ENCODE data around the gene C4orf36. TPM values are rescaled to one million over a fixed set of nuclear protein-coding genes. Genes with fewer than 3 reads are reported as not detected.

Gene C4orf36
- total RNA-seq, 1 donor from 2014 or later: under 0.01 TPM

DNA sequence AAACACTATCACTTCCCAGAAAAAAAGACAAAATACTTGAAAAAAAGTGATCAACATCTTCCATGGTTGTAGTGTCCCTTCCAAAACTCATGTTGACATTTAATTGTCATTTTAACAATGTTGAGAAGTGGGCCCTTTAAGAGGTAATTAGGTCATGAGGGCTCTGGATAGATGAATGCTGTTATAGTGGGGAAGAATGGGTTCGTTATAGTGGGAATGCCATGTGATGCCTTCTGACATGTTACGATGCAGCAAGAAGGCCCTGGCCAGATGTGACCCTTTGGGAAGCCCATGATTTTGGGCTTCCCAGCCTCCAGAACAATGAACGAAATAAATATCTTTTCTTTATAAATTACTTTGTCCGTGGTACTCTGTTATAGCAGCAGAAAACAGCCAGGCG lies 39.0 kb downstream of the C4orf36 start:
- DNase-seq: no peak

DNA sequence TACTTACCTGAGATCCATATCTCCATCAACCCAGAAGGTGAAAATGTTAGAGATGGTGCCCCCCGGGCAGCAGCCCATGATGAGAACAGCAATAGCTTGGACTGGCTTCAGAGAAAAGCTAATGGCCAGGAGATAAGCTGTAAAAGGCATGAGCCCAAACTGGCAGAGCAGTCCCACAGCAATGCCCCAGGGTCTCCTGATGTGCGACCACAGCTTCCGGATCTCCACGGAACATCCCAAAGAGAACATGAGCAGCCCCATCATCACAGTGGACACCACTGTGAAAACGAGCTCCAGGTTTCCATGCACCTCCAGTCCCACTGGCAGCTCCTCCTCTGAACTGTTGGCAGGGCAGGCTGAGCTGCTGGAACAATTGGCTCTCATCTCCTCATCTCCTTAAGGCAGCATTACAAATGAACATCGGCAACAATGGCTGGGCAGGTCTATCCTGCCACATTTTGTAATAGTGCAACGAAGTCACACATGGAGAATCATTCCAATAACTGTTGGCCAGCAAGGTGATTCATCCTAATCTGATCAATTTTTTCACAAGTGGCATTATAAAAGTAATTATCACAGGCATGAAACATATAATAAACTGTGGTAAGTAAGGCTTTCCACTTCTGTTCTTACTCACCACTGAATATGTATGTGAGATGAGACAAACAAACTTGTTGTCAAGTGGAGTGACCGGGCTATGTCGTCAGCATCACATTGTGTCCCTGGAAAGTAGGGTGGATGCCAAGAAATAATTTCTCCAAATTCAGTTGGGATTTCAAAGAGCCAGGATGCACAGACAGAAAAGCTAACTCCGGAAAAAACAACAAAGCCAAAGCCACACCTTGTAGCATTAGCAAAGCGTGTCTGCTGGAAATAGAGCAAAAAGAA lies 43.2 kb downstream of the C4orf36 start, which contains the start of gene SLC10A6:
SLC10A6 (minus strand) TSS at position 653 of the 888 bp plus-strand sequence; CDS start at position 384, 269 bp downstream.
- DNase-seq: peak; percentile 12

GRCh38 chr4:86848136-86848535 lies 44.1 kb downstream of the C4orf36 start:
- DNase-seq: no peak

- no peak for DNase-seq
Measured at GRCh38 chr4:86847571-86847970, 44.7 kb downstream of the C4orf36 start.

- DNase-seq: no peak
Measured at GRCh38 chr4:86846921-86847320, 45.3 kb downstream of the C4orf36 start.

DNA sequence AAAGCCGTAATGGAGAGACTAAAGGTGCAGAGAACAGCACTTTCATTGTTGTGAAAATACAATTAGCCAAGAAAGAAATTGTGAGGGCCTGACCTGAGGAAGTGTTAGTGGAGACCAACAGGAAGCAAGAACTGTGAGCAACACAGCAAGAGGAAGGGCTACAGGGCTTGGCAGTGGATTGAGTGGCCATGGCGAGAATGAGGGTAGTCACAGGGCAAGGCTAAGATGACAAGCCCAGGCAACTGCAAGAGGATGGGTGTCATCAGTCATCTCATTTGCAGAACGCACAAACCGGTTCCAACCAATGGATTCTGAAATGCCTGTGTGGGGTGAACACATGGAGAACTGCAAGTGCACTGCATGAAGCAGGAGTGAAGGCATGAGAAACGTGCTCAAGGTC lies 46.6 kb downstream of the C4orf36 start:
- DNase-seq: peak; percentile 69

DNA sequence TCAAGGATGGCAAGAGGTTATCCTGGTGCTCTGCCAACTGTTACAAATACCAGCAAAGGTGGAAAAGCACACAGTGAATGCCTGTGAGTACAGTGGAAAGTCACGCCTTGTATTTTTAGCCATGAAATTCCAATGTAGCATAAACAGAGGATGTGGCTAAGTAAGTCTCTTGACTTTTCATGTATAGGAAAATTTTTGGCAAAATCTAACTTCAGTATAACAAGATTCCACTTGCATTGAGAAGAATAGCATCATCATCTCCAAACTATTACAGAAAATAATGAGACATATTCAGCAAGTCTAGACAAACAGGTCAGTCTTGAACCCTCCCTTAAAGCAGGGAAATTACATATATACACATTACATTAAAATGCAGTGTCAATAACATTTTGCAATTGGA lies 50.9 kb downstream of the C4orf36 start:
- no peak for DNase-seq

DNA sequence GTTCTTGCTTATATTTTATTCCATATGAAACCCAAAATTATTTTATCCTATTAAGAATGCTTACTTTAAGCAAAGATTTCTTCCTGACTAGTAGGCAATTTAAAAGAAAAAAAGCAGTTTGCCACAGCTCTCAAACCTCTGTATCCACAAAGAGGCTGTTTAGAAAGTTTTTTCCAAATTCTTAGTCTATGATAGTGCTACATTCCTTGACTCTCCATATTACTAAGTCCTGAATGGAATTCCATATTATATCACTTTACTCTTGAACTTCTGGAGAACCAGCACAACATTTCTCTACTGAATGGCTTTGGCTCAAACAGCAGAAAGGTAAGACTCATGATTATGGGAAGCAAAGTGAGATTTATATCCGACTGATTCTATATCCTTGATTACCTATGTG lies 51.4 kb downstream of the C4orf36 start:
- DNase-seq: no peak

DNA sequence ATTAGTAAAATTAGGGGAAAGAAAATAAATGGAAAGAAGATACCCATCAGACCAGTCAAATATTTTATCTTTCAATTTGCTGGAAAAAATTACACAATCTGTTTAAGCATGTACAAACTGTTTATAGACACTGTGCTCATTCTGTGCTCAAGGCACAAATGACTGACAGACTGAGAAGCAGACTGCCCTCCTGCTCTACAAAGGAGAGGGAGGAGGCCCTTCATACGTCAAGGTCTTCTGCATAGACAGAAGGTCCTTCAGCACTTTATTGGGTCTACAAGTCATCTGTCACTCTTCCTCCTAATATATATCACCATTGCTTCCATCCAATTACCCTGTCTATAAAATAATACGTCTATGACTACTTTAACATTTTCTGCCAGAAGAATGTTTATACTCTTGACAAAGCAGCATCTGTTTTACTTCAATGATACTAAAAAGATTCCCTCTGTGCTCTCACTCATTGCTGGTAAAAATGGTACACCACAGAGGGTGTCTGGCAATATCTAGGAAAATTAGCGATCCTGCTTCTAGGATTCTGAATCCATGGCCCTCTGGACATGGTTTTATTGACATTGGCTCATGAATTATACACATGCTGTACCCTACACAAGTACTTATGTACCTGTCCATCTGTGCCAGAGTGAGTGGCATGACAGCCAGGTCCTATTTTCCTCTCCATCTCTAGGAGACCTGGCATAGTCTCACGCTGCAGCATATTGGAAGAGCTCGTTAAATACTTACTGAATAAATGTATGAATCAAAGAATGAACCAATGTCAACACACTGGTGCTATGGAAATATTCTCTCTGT lies 54.3 kb downstream of the C4orf36 start:
- no peak for DNase-seq

DNA sequence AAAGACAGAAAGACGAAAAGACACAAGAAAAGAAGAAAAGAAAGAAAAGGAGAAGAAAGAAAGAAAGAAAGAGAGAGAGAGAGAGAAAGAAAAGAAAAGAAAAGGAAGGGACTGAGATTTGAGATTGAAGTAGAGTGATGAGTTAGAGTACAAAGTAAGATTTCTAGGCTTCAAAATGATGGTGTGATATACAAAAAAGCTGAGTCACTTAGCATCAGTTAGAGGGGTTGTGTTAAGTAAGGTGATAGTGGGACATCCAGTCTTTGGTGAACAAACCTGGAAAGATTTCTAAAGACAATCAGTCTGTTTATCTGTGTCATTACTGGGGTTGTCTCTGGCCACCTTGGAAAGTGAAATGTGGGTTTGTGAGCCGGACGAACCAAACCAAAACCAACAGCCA lies 56.5 kb downstream of the C4orf36 start:
- DNase-seq: no peak

DNA sequence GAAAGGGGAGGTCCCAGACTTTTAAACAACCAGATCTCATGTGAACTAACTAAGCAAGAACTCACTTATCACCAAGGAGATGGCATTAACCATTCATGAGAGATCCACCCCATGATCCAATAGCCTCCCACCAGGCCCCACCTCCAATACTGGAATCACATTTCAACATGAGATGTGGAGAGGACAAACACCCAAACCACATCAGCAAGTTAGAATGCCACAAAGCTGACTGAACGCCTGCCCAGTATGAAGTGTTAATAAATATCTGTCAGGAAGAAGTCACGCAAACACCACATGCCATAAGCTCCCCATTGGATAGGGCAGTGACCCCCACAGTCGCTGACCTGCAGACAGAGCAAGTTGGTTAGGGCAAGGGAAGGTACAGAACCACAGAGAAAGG lies 57.3 kb downstream of the C4orf36 start:
- no peak for DNase-seq

GRCh38 chr4:86833615-86834014 lies 58.6 kb downstream of the C4orf36 start:
- no peak for DNase-seq

DNA sequence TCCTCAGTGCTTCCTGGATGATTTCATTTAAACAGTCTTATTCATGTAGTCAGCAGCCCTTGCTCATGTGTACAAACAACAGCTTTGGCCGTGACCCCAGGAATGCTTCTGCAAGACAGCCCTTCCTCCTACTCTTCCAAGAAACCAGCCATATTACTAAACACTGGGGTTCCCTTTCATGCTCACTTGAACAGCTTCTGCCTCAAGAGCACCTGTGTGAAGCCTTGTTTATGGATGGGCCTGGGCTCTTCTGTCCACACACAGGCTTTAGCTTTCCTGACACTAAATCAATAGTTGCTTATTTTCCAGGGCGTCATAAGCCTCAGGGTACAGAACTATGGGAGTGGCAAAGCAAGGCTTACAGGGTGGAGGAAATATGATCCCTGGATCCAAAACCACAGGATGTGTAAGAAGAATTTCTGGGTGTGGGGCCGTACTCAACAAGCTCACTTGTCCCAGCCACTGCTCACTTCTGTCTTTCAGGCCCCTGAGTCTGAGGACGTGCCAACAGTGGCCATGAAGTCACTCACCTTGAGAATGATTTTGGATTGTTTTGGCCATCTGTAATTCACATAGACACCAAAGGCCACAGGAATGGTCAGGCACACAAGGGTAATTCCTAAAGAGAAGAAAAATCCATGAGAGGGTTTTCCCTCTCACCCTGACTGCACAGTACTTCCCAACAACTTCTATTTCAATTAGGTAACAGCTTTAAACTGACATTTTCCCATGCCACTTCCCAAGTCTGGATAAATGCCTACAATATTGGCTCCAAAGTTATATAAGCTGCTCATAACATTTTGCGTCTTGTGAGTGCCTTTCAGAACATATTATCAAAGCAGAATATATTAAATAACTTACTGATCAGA lies 60.7 kb downstream of the C4orf36 start:
- no peak for DNase-seq

Other genes with a start within 250 kb of the C4orf36 start
- 0.19 and 0.85 TPM in 2 replicates for gene SLC10A6, start 43.0 kb downstream of the C4orf36 start, total RNA-seq
- 31.0 and 39.4 TPM in 2 replicates for gene AFF1, start 42.6 kb upstream of the C4orf36 start, total RNA-seq

All from dermis blood vessel endothelial cell (primary cell).